K562 (cell line): ENCODE data around the gene LRCH1.

ENCODE experiments used
- FOS ChIP-seq: IDR thresholded peaks from 3 replicates; pipeline ENCODE4 v1.6.1; 2011; ENCODE audit not compliant: insufficient read length; ENCODE audit errors: extremely low read depth
- NCOR1 ChIP-seq: fragments of 450-650 bp; IDR thresholded peaks from 2 replicates; pipeline ENCODE4 v1.6.1; 2016; ENCODE audit warnings: mild to moderate bottlenecking, moderate library complexity

- no peak for TF ChIP-seq NCOR1
- TF ChIP-seq FOS: no peak
These were observed 8.3 kb downstream of the LRCH1 start for GRCh38 chr13:46561286-46561685.
